Upper lobe of left lung (tissue), 6 donors: ENCODE results near the gene PHF2. TPM values are rescaled to one million over a fixed set of nuclear protein-coding genes. Genes with fewer than 3 reads are reported as not detected.
A peak's percentile ranks its signal among the peaks of the same experiment; 100 is the strongest.

Source experiments
- ATAC-seq, 2 donors: fragments of 200-7000 bp; cut with Tn5 transposase; one replicate each; pipeline ENCODE4 v1.9.1; 2022; ENCODE audit warnings: mild to moderate bottlenecking in 2 of 2, moderate library complexity in 2 of 2; ENCODE audit not compliant: low FRiP score in 2 of 2
- DNase-seq, 2 donors: peaks; one replicate each; pipeline ENCODE4 v3.0.0-alpha.2; 2019 to 2020
- H3K27ac ChIP-seq, 4 donors: fragments of 200-600 bp; sonication (generic); one replicate each; pipeline ENCODE4 v1.5.1; 2016 to 2019
- H3K27me3 ChIP-seq, 4 donors: fragments of 200-600 bp; sonication (generic); one replicate each; pipeline ENCODE4 v1.5.1; 2017 to 2019
- H3K36me3 ChIP-seq, 4 donors: fragments of 200-600 bp; sonication (generic); one replicate each; pipeline ENCODE4 v1.5.1; 2016 to 2019
- H3K4me1 ChIP-seq, 4 donors: fragments of 200-600 bp; sonication (generic); one replicate each; pipeline ENCODE4 v1.5.1; 2018 to 2019
- H3K4me3 ChIP-seq, 4 donors: fragments of 200-600 bp; sonication (generic); one replicate each; pipeline ENCODE4 v1.5.1; 2017 to 2019; ENCODE audit warnings: mild to moderate bottlenecking in 2 of 4, moderate library complexity in 1 of 4
- H3K9me3 ChIP-seq, 4 donors: fragments of 200-600 bp; sonication (generic); one replicate each; pipeline ENCODE4 v1.5.1; 2018 to 2019
- EP300 ChIP-seq, 4 donors: sonication (generic); formaldehyde crosslinking; IDR thresholded peaks; one replicate each; pipeline ENCODE4 v1.5.1; 2017; ENCODE audit warnings: antibody characterized with exemption in 4 of 4, control low read depth in 2 of 4
- POLR2A ChIP-seq, 4 donors: fragments of 450-650 bp; IDR thresholded peaks; one replicate each; pipeline ENCODE4 v1.5.1; 2016 to 2017; ENCODE audit warnings: antibody characterized with exemption in 4 of 4, mild to moderate bottlenecking in 2 of 4
- POLR2AphosphoS5 ChIP-seq, 2 donors: sonication (generic); formaldehyde crosslinking; IDR thresholded peaks; one replicate each; pipeline ENCODE4 v1.5.1; 2017; ENCODE audit warnings: antibody characterized with exemption in 2 of 2
- WGBS, 2 donors: methylation state at CpG; one replicate each; pipeline ENCODE4 v1.1.5; 2017 to 2018; 5-methylcytosine and 5-hydroxymethylcytosine counted together
- total RNA-seq, 6 donors: library from RNA; depleted of rRNA in 4 of 6; stranded (reverse); fragments of >200 nt in 4 of 6; gene quantifications; one replicate each; pipeline versions ENCODE4 v1.1.0 to v1.2.1, GENCODE V29; 2016 to 2021
- TF ChIP-seq, protein P1 (sequence below), 6 experiments: fragments of 450-650 bp in 4 of 6; fragments of 200-600 bp in 2 of 6; sonication (generic) in 2 of 6; IDR thresholded peaks; one replicate each; pipeline ENCODE4 v1.5.1; 2016 to 2019; ENCODE audit warnings: antibody characterized with exemption in 6 of 6
- donor health status: DM: no; HTN: no; CAD: no; lungs with moderate emphysema.
- donor health status: DM: no; HTN: yes; CAD: no; lungs with severe emphysema.

Gene PHF2
- total RNA-seq, 6 donors from 2014 or later, result 33.6 to 41.7 (median 37.9) TPM

DNA sequence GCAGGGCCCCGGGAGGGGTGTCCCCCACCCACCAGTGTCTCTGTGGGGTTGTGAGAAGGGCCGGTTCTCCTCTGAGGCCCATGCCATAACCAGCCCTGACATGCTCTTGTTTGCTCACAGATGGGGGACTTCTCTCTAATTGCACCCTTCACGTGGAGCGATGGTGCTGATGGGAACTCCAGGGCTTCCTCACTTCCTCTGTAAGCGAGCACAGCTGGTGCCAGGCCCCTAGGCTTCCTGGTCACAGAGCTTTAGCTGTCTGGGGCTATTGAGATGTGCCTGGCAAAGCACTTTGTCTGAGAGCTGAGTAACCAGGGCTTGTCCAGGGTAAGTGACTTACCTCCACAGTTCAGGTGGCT, 36.4 kb downstream of the PHF2 start:
- no peaks in the 10 kb centered on the region for H3K27me3 ChIP-seq
- H3K9me3 ChIP-seq, result peaks cover 0 to 11% (median 7%) of the 10 kb centered on the region in 4 donors
- TF ChIP-seq EP300 (IDR thresholded peaks at IDR 0.05) (no peak), POLR2A (IDR thresholded peaks at IDR 0.05) (no peak)
- TF ChIP-seq, protein P1, sequence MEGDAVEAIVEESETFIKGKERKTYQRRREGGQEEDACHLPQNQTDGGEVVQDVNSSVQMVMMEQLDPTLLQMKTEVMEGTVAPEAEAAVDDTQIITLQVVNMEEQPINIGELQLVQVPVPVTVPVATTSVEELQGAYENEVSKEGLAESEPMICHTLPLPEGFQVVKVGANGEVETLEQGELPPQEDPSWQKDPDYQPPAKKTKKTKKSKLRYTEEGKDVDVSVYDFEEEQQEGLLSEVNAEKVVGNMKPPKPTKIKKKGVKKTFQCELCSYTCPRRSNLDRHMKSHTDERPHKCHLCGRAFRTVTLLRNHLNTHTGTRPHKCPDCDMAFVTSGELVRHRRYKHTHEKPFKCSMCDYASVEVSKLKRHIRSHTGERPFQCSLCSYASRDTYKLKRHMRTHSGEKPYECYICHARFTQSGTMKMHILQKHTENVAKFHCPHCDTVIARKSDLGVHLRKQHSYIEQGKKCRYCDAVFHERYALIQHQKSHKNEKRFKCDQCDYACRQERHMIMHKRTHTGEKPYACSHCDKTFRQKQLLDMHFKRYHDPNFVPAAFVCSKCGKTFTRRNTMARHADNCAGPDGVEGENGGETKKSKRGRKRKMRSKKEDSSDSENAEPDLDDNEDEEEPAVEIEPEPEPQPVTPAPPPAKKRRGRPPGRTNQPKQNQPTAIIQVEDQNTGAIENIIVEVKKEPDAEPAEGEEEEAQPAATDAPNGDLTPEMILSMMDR (IDR thresholded peaks at IDR 0.05), result no peak
- no peak for DNase-seq
- peak; percentile 12 to 29 for ATAC-seq
- 36 to 55% methylated on average over 4 to 5 of the region's 5 CpGs for WGBS, 2 donors
- H3K4me3 ChIP-seq, result no peak overlapping the region
- H3K27ac ChIP-seq, result no peak overlapping the region
- peaks cover 5 to 29% (median 20%) of the 10 kb centered on the region in 4 donors for H3K4me1 ChIP-seq
- no peaks in the 10 kb centered on the region for H3K36me3 ChIP-seq

DNA sequence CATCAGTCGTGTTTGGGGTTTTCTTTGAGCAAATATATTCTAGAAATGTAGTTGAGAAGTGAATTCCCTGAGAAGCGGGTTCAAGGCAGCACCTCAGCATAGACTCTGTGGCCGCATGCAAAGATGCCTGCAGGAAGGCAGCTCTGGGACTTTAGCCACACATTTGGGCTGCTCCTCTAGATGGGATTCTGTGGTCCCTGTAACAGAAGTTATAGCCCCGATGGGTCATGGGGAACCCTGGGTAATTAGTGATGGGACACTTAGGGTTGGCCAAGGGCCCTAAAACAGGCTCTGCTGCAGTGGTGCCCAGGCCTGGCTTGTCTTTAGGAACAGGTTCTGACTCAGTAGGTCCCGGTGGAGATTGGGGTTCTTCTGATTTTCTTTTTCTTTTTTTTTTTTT, 36.8 kb downstream of the PHF2 start:
- no peaks in the 10 kb centered on the region for H3K36me3 ChIP-seq
- TF ChIP-seq EP300 (IDR thresholded peaks at IDR 0.05) (no peak), POLR2AphosphoS5 (IDR thresholded peaks at IDR 0.05) (no peak), POLR2A (IDR thresholded peaks at IDR 0.05) (no peak)
- TF ChIP-seq, protein P1 (IDR thresholded peaks at IDR 0.05), result no peak
- DNase-seq (no peak), ATAC-seq (no peak)
- H3K4me1 ChIP-seq, result peaks cover 5 to 29% (median 21%) of the 10 kb centered on the region in 4 donors
- WGBS, 2 donors, result 90 to 95% methylated on average over 4 to 5 of the region's 5 CpGs
- no peaks in the 10 kb centered on the region for H3K27me3 ChIP-seq
- H3K27ac ChIP-seq, result no peak overlapping the region
- H3K9me3 ChIP-seq, result peaks cover 0 to 11% (median 7%) of the 10 kb centered on the region in 4 donors
- no peak overlapping the region for H3K4me3 ChIP-seq

DNA sequence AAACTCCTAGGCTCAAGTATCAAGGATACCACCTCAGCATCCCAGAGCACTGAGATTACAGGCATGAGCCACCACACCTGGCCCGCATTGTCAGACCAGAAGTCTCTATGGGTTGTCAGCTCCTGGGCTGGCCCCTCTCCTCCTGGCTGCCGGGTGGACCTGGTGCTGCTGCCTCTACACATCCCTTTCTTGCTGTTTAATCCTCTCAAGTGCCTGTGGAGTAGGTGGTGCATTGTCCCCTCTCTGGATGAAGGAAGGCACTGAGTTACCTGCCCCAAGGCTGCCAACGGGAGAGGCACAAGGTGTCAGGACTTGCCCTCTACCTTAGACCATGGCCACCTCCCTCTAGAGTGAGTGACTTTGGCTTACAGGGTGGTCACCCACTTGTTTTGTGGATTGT, 37.4 kb downstream of the PHF2 start:
- Histone ChIP-seq H3K27me3 (no peaks in the 10 kb centered on the region), H3K4me3 (no peak overlapping the region), H3K27ac (no peak overlapping the region), H3K9me3 (peaks cover 0 to 11% (median 7%) of the 10 kb centered on the region in 4 donors), H3K36me3 (no peaks in the 10 kb centered on the region), H3K4me1 (peaks cover 5 to 29% (median 21%) of the 10 kb centered on the region in 4 donors)
- 58 to 94% methylated on average over 3 of the region's 3 CpGs for WGBS, 2 donors
- DNase-seq (no peak), ATAC-seq (no peak)
- TF ChIP-seq EP300 (IDR thresholded peaks at IDR 0.05) (no peak), POLR2AphosphoS5 (IDR thresholded peaks at IDR 0.05) (no peak), POLR2A (IDR thresholded peaks at IDR 0.05) (no peak)
- TF ChIP-seq, protein P1 (IDR thresholded peaks at IDR 0.05), result no peak

DNA sequence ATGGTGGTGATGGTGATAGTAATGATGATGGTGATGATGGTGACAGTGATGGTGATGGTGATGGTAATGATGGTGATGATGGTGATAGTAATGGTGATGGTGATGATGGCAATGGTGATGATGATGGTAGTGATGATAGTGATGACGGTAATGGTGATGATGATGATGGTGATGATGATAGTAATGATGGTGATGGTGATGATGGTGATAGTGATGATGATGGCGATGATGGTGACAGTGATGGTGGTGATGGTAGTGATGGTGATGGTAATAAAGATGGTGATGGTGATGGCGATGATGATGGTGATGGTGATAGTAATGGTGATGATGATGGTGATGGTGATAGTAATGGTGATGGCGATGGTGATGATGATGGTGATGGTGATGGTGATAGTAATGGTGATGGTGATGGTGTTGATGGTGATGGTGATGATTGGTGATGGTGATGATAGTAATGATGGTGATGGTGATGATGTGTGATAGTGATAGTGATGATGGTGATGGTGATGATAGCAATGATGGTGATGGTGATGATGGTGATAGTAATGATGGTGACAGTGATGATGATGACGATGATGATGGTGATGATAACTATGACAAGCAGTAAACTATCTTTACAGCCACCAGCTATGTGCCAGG, 38.6 kb downstream of the PHF2 start:
- Histone ChIP-seq H3K36me3 (no peaks in the 10 kb centered on the region), H3K9me3 (peaks cover 0 to 5% (median under 1%) of the 10 kb centered on the region in 4 donors), H3K4me3 (no peak overlapping the region), H3K27ac (no peak overlapping the region), H3K4me1 (peaks cover 5 to 29% (median 21%) of the 10 kb centered on the region in 4 donors), H3K27me3 (no peaks in the 10 kb centered on the region)
- DNase-seq (no peak), ATAC-seq (no peak)
- 83 to 90% methylated on average over 5 of the region's 5 CpGs for WGBS, 2 donors
- TF ChIP-seq POLR2A (IDR thresholded peaks at IDR 0.05), result no peak
- TF ChIP-seq, protein P1 (IDR thresholded peaks at IDR 0.05), result no peak
- no peak for TF ChIP-seq POLR2AphosphoS5 (IDR thresholded peaks at IDR 0.05)
- no peak for TF ChIP-seq EP300 (IDR thresholded peaks at IDR 0.05)

DNA sequence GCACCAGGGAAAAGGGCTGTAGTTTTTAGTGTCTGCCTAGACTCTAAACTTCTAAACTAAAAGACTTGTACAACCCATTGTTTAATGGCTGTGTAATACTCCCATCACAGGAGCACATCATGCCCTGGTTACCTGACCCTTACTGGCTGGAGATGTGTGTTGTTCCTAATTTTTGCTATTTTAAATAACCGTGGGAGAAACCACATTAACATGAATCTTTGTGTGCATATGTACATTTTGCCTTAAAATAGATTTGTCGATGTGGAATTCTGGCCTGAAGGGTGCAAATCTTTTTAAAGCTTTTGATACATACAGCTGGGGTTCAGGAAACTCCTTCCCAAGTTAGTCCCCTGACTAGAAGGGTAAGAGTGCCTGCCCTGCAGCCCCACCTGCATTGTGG, 39.7 kb downstream of the PHF2 start:
- no peaks in the 10 kb centered on the region for H3K9me3 ChIP-seq
- no peak overlapping the region for H3K27ac ChIP-seq
- H3K4me1 ChIP-seq, result peaks cover 5 to 39% (median 23%) of the 10 kb centered on the region in 4 donors
- TF ChIP-seq POLR2AphosphoS5 (IDR thresholded peaks at IDR 0.05) (no peak), POLR2A (IDR thresholded peaks at IDR 0.05) (no peak), EP300 (IDR thresholded peaks at IDR 0.05) (no peak)
- TF ChIP-seq, protein P1 (IDR thresholded peaks at IDR 0.05), result no peak
- no peak overlapping the region for H3K4me3 ChIP-seq
- no peaks in the 10 kb centered on the region for H3K27me3 ChIP-seq
- DNase-seq (no peak), ATAC-seq (no peak)
- WGBS, 2 donors, result 87 to 95% methylated on average over 2 of the region's 2 CpGs
- H3K36me3 ChIP-seq, result no peaks in the 10 kb centered on the region
